ENCODE results near the gene CCDC51. TPM values are rescaled to one million over a fixed set of nuclear protein-coding genes. Genes with fewer than 3 reads are reported as not detected.

CCDC51 gene
- total and polyA plus RNA-seq, 9 of the 15 experiments (the other 6 are each of a cell fraction or from before 2014, with no cell fraction given) = 6.5 to 18.6 (median 15.7) TPM

DNA sequence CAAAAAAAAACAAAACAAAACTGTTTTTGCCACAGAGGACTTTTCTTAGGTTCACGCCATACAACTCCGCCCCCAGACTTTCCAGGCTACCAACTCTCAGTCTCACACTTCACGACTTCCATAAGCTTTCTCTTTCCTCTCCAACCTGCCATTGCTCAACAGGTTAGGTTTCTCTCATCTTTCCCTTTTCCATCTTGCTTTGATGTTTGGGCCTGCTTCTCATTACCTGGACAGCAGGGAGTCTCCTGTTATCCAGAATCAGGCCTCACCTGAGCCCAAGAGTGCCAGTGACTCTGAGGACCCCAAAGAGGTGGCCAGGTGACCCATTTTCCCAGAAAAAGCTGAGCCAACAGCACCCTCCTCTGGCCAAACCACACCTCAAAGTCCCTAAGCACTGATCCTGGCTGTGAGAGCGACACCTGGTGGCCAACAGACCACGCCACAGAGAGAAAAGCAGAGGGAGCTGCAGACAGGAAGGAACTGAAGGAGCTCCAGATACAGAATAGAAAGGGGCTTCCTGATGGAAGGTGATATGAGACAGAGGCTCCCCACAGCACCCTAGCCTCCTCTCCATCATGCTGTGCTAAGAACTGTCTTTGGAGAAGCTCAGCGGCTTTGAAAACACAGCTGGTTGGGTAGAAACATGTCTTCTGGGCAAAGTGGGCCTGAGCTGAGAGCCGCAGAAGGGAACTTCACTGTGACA is 4.0 kb downstream of the CCDC51 start (continued):
- TF ChIP-seq, protein P1, sequence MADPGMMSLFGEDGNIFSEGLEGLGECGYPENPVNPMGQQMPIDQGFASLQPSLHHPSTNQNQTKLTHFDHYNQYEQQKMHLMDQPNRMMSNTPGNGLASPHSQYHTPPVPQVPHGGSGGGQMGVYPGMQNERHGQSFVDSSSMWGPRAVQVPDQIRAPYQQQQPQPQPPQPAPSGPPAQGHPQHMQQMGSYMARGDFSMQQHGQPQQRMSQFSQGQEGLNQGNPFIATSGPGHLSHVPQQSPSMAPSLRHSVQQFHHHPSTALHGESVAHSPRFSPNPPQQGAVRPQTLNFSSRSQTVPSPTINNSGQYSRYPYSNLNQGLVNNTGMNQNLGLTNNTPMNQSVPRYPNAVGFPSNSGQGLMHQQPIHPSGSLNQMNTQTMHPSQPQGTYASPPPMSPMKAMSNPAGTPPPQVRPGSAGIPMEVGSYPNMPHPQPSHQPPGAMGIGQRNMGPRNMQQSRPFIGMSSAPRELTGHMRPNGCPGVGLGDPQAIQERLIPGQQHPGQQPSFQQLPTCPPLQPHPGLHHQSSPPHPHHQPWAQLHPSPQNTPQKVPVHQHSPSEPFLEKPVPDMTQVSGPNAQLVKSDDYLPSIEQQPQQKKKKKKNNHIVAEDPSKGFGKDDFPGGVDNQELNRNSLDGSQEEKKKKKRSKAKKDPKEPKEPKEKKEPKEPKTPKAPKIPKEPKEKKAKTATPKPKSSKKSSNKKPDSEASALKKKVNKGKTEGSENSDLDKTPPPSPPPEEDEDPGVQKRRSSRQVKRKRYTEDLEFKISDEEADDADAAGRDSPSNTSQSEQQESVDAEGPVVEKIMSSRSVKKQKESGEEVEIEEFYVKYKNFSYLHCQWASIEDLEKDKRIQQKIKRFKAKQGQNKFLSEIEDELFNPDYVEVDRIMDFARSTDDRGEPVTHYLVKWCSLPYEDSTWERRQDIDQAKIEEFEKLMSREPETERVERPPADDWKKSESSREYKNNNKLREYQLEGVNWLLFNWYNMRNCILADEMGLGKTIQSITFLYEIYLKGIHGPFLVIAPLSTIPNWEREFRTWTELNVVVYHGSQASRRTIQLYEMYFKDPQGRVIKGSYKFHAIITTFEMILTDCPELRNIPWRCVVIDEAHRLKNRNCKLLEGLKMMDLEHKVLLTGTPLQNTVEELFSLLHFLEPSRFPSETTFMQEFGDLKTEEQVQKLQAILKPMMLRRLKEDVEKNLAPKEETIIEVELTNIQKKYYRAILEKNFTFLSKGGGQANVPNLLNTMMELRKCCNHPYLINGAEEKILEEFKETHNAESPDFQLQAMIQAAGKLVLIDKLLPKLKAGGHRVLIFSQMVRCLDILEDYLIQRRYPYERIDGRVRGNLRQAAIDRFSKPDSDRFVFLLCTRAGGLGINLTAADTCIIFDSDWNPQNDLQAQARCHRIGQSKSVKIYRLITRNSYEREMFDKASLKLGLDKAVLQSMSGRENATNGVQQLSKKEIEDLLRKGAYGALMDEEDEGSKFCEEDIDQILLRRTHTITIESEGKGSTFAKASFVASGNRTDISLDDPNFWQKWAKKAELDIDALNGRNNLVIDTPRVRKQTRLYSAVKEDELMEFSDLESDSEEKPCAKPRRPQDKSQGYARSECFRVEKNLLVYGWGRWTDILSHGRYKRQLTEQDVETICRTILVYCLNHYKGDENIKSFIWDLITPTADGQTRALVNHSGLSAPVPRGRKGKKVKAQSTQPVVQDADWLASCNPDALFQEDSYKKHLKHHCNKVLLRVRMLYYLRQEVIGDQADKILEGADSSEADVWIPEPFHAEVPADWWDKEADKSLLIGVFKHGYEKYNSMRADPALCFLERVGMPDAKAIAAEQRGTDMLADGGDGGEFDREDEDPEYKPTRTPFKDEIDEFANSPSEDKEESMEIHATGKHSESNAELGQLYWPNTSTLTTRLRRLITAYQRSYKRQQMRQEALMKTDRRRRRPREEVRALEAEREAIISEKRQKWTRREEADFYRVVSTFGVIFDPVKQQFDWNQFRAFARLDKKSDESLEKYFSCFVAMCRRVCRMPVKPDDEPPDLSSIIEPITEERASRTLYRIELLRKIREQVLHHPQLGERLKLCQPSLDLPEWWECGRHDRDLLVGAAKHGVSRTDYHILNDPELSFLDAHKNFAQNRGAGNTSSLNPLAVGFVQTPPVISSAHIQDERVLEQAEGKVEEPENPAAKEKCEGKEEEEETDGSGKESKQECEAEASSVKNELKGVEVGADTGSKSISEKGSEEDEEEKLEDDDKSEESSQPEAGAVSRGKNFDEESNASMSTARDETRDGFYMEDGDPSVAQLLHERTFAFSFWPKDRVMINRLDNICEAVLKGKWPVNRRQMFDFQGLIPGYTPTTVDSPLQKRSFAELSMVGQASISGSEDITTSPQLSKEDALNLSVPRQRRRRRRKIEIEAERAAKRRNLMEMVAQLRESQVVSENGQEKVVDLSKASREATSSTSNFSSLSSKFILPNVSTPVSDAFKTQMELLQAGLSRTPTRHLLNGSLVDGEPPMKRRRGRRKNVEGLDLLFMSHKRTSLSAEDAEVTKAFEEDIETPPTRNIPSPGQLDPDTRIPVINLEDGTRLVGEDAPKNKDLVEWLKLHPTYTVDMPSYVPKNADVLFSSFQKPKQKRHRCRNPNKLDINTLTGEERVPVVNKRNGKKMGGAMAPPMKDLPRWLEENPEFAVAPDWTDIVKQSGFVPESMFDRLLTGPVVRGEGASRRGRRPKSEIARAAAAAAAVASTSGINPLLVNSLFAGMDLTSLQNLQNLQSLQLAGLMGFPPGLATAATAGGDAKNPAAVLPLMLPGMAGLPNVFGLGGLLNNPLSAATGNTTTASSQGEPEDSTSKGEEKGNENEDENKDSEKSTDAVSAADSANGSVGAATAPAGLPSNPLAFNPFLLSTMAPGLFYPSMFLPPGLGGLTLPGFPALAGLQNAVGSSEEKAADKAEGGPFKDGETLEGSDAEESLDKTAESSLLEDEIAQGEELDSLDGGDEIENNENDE (IDR thresholded peaks at IDR 0.05; ENCODE audit: low read depth, low read length) = no peak
- TF ChIP-seq NUFIP1 (IDR thresholded peaks at IDR 0.05; ENCODE audit: partially characterized antibody) (no peak), ZNF41 (CRISPR knock-in tag; conservative IDR thresholded peaks at IDR 0.05) (no peak), MECOM (CRISPR knock-in tag; IDR thresholded peaks at IDR 0.05) (no peak), RBBP5 (IDR thresholded peaks at IDR 0.05; ENCODE audit: borderline replicate concordance, insufficient read depth, low read length, poor library complexity, severe bottlenecking) (no peak), SRSF3 (IDR thresholded peaks at IDR 0.05; ENCODE audit: insufficient read depth, low read length) (no peak)
- TF ChIP-seq, protein P2, sequence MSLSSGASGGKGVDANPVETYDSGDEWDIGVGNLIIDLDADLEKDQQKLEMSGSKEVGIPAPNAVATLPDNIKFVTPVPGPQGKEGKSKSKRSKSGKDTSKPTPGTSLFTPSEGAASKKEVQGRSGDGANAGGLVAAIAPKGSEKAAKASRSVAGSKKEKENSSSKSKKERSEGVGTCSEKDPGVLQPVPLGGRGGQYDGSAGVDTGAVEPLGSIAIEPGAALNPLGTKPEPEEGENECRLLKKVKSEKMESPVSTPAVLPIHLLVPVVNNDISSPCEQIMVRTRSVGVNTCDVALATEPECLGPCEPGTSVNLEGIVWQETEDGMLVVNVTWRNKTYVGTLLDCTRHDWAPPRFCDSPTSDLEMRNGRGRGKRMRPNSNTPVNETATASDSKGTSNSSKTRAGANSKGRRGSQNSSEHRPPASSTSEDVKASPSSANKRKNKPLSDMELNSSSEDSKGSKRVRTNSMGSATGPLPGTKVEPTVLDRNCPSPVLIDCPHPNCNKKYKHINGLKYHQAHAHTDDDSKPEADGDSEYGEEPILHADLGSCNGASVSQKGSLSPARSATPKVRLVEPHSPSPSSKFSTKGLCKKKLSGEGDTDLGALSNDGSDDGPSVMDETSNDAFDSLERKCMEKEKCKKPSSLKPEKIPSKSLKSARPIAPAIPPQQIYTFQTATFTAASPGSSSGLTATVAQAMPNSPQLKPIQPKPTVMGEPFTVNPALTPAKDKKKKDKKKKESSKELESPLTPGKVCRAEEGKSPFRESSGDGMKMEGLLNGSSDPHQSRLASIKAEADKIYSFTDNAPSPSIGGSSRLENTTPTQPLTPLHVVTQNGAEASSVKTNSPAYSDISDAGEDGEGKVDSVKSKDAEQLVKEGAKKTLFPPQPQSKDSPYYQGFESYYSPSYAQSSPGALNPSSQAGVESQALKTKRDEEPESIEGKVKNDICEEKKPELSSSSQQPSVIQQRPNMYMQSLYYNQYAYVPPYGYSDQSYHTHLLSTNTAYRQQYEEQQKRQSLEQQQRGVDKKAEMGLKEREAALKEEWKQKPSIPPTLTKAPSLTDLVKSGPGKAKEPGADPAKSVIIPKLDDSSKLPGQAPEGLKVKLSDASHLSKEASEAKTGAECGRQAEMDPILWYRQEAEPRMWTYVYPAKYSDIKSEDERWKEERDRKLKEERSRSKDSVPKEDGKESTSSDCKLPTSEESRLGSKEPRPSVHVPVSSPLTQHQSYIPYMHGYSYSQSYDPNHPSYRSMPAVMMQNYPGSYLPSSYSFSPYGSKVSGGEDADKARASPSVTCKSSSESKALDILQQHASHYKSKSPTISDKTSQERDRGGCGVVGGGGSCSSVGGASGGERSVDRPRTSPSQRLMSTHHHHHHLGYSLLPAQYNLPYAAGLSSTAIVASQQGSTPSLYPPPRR (CRISPR knock-in tag; IDR thresholded peaks at IDR 0.05; ENCODE audit: borderline replicate concordance) = no peak
- TF ChIP-seq, protein P3, sequence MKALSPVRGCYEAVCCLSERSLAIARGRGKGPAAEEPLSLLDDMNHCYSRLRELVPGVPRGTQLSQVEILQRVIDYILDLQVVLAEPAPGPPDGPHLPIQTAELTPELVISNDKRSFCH (CRISPR knock-in tag; IDR thresholded peaks at IDR 0.05) = no peak
- TF ChIP-seq, protein P3 (tag; IDR thresholded peaks at IDR 0.05) = no peak

Data from K562 (cell line).